ENCODE results near the gene ALPK1.
A peak's percentile ranks its signal among the peaks of the same experiment; 100 is the strongest.

ALPK1 gene

DNA sequence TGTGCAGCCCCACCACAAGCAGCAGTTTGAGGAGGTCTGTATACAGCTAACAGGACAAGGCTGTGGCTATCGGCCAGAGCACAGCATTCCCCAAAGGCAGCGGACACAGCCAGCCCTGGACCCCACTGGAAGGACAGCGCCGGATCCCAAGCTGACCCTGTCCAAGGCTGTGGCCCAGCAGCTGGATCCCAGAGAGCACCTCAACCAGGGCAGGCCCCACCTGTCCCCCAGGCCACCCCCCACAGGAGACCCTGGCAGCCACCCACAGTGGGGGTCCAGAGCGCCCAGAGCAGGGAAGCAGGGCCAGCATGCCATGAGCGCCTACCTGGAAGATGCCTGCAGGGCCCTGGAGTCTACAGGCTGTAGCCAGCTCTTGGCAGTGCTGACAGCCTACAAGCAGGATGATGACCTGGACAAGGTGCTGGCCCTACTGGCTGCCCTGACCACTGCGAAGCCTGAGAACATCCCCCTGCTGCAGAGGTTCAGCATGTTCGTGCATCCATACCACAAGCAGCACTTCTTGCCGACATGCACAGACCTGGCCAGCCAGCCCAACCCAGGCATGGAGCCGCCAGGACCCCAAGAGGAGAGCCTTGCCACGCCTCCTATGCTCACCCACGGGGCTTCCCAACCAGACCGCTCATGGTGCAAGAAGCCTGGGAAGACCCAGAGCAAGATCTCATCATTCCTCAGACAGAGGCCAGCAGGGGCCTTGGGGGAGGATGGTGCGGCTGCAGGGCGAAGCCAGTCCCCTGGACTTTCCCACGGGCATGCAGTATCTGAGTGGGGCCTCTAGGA is 62.0 kb downstream of the ALPK1 start:
- WGBS (ENCODE audit: insufficient coverage), result 98% methylated on average over 12 of the region's 16 CpGs
- CTCF ChIA-PET, result no interaction called here
- no peaks in the 10 kb centered on the region for H3K27me3 ChIP-seq (replicated peaks in 2 of 5; ENCODE audit: control insufficient read depth in 4 of 5, insufficient read depth in 5 of 5, low read length in 4 of 5)
- POLR2A ChIA-PET, result no interaction called here
- no peak overlapping the region for H3K27ac ChIP-seq (ENCODE audit: insufficient read depth in 1 of 2, low read depth in 1 of 2, low read length in 2 of 2, poor library complexity in 1 of 2, severe bottlenecking in 2 of 2)
- H3K9me3 ChIP-seq (ENCODE audit: control extremely low read depth in 1 of 5, control insufficient read depth in 4 of 5, insufficient read depth in 2 of 5, low read depth in 1 of 5, low read length in 4 of 5), result peaks cover 4 to 82% (median 44%) of the 10 kb centered on the region in 5 experiments
- no peaks in the 10 kb centered on the region for H3K4me1 ChIP-seq (ENCODE audit: control extremely low read depth in 1 of 4, control insufficient read depth in 4 of 4, insufficient read depth in 4 of 4, low read length in 3 of 4)
- H3K4me3 ChIP-seq (ENCODE audit: control insufficient read depth in 1 of 7, extremely low read depth in 1 of 7, insufficient read depth in 4 of 7, low read depth in 2 of 7, low read length in 6 of 7), result no peak overlapping the region
- peaks cover 13 to 58% (median 25%) of the 10 kb centered on the region in 4 experiments for H3K36me3 ChIP-seq (ENCODE audit: control insufficient read depth in 4 of 4, insufficient read depth in 4 of 4, low read length in 3 of 4)
- DNase-seq, result no peak

DNA sequence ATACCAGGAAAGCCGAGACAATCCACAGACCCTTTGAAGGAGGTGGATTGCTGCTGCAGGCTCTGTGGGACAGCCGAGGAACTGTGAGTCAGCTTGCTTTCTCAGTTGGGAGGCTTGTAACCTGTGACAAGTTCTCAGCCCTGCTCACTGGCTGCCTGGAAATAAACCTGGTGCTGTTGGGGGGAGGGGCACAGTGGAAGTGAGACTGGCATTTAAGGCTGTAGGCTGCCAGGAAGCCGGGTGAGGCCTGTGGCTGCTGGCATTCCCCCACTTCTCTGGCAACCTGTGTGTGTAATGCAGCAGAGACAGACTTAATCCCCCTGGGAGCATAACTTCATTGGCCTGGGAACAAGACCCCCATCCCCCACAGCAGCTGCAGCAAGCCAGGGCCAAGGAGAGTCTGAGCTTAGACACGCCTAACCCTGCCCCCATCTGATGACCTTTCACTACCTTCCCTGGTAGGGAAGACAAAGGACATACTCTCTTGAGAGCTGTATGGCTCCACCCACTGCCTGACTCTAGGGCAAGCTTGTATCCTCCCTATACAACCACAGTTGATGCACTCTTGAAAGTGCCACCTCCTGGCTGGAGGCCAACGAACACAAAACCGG is 64.1 kb downstream of the ALPK1 start:
- H3K4me1 ChIP-seq (ENCODE audit: control extremely low read depth in 1 of 4, control insufficient read depth in 4 of 4, insufficient read depth in 4 of 4, low read length in 3 of 4), result no peaks in the 10 kb centered on the region
- peaks cover 4 to 80% (median 30%) of the 10 kb centered on the region in 5 experiments for H3K9me3 ChIP-seq (ENCODE audit: control extremely low read depth in 1 of 5, control insufficient read depth in 4 of 5, insufficient read depth in 2 of 5, low read depth in 1 of 5, low read length in 4 of 5)
- ChIA-PET CTCF (no interaction called here), POLR2A (no interaction called here)
- DNase-seq, result no peak
- H3K36me3 ChIP-seq (ENCODE audit: control insufficient read depth in 4 of 4, insufficient read depth in 4 of 4, low read length in 3 of 4), result peaks cover 14 to 45% (median 18%) of the 10 kb centered on the region in 4 experiments
- H3K4me3 ChIP-seq (ENCODE audit: control insufficient read depth in 1 of 7, extremely low read depth in 1 of 7, insufficient read depth in 4 of 7, low read depth in 2 of 7, low read length in 6 of 7), result peak overlapping the region in 1 of 7 experiments; percentile 24
- H3K27me3 ChIP-seq (replicated peaks in 2 of 5; ENCODE audit: control insufficient read depth in 4 of 5, insufficient read depth in 5 of 5, low read length in 4 of 5), result no peaks in the 10 kb centered on the region
- H3K27ac ChIP-seq (ENCODE audit: insufficient read depth in 1 of 2, low read depth in 1 of 2, low read length in 2 of 2, poor library complexity in 1 of 2, severe bottlenecking in 2 of 2), result no peak overlapping the region
- 100% methylated on average over 3 of the region's 6 CpGs for WGBS (ENCODE audit: insufficient coverage)

GRCh38 chr4:112370466-112370865 is 73.3 kb downstream of the ALPK1 start:
- DNase-seq, result no peak
- H3K36me3 ChIP-seq (ENCODE audit: control insufficient read depth in 4 of 4, insufficient read depth in 4 of 4, low read length in 3 of 4), result peaks cover 0 to 6% (median 2%) of the 10 kb centered on the region in 4 experiments
- no peaks in the 10 kb centered on the region for H3K4me1 ChIP-seq (ENCODE audit: control extremely low read depth in 1 of 4, control insufficient read depth in 4 of 4, insufficient read depth in 4 of 4, low read length in 3 of 4)
- H3K4me3 ChIP-seq (ENCODE audit: control insufficient read depth in 1 of 7, extremely low read depth in 1 of 7, insufficient read depth in 4 of 7, low read depth in 2 of 7, low read length in 6 of 7), result no peak overlapping the region
- H3K27ac ChIP-seq (ENCODE audit: insufficient read depth in 1 of 2, low read depth in 1 of 2, low read length in 2 of 2, poor library complexity in 1 of 2, severe bottlenecking in 2 of 2), result no peak overlapping the region
- POLR2A ChIA-PET, result no interaction called here
- WGBS (ENCODE audit: insufficient coverage), result 100% methylated on average over 1 of the region's 1 CpG
- CTCF ChIA-PET, result no interaction called here
- peaks cover 0 to 28% (median 8%) of the 10 kb centered on the region in 5 experiments for H3K9me3 ChIP-seq (ENCODE audit: control extremely low read depth in 1 of 5, control insufficient read depth in 4 of 5, insufficient read depth in 2 of 5, low read depth in 1 of 5, low read length in 4 of 5)
- H3K27me3 ChIP-seq (replicated peaks in 2 of 5; ENCODE audit: control insufficient read depth in 4 of 5, insufficient read depth in 5 of 5, low read length in 4 of 5), result no peaks in the 10 kb centered on the region

GRCh38 chr4:112371361-112371760 is 74.2 kb downstream of the ALPK1 start:
- POLR2A ChIA-PET, result no interaction called here
- Histone ChIP-seq H3K27me3 (replicated peaks in 2 of 5; ENCODE audit: control insufficient read depth in 4 of 5, insufficient read depth in 5 of 5, low read length in 4 of 5) (no peaks in the 10 kb centered on the region), H3K4me1 (ENCODE audit: control extremely low read depth in 1 of 4, control insufficient read depth in 4 of 4, insufficient read depth in 4 of 4, low read length in 3 of 4) (peaks cover 0 to 2% (median 0%) of the 10 kb centered on the region in 4 experiments), H3K4me3 (ENCODE audit: control insufficient read depth in 1 of 7, extremely low read depth in 1 of 7, insufficient read depth in 4 of 7, low read depth in 2 of 7, low read length in 6 of 7) (no peak overlapping the region), H3K36me3 (ENCODE audit: control insufficient read depth in 4 of 4, insufficient read depth in 4 of 4, low read length in 3 of 4) (peaks cover 0 to 6% (median 2%) of the 10 kb centered on the region in 4 experiments), H3K27ac (ENCODE audit: insufficient read depth in 1 of 2, low read depth in 1 of 2, low read length in 2 of 2, poor library complexity in 1 of 2, severe bottlenecking in 2 of 2) (no peak overlapping the region), H3K9me3 (ENCODE audit: control extremely low read depth in 1 of 5, control insufficient read depth in 4 of 5, insufficient read depth in 2 of 5, low read depth in 1 of 5, low read length in 4 of 5) (peaks cover 0 to 28% (median 8%) of the 10 kb centered on the region in 5 experiments)
- WGBS (ENCODE audit: insufficient coverage), result 100% methylated on average over 2 of the region's 3 CpGs
- CTCF ChIA-PET, result interaction anchor here (0.8 to 1.3 kb wide), 2 partner anchors 12 to 13 kb away, joined by 4 read pairs; no protein-coding TSS in a partner anchor
- DNase-seq, result no peak

DNA sequence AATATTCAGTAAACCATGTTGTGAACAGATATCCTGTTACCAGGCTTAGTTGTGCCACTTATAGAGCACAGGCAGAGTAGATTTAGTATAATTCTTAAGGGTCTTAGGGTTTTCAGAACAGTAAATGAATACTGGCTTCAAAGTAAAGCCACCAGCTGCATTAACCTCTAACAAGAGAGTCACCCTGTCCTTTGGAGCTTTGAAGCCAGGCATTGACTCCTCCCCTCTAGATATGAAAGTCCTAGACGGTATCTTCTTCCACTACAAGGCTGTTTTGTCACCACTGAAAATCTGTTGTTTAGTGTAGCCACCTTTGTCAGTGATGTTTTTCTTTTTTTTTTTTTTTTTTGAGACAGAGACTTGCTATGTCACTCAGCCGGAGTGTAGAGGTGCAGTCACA is 77.7 kb downstream of the ALPK1 start:
- no peaks in the 10 kb centered on the region for H3K27me3 ChIP-seq (replicated peaks in 2 of 5; ENCODE audit: control insufficient read depth in 4 of 5, insufficient read depth in 5 of 5, low read length in 4 of 5)
- 100% methylated on average over 1 of the region's 2 CpGs for WGBS (ENCODE audit: insufficient coverage)
- ChIA-PET CTCF (no interaction called here), POLR2A (no interaction called here)
- DNase-seq, result no peak
- peaks cover 0 to 12% (median 4%) of the 10 kb centered on the region in 5 experiments for H3K9me3 ChIP-seq (ENCODE audit: control extremely low read depth in 1 of 5, control insufficient read depth in 4 of 5, insufficient read depth in 2 of 5, low read depth in 1 of 5, low read length in 4 of 5)
- H3K27ac ChIP-seq (ENCODE audit: insufficient read depth in 1 of 2, low read depth in 1 of 2, low read length in 2 of 2, poor library complexity in 1 of 2, severe bottlenecking in 2 of 2), result no peak overlapping the region
- peaks cover 0 to 16% (median 2%) of the 10 kb centered on the region in 4 experiments for H3K4me1 ChIP-seq (ENCODE audit: control extremely low read depth in 1 of 4, control insufficient read depth in 4 of 4, insufficient read depth in 4 of 4, low read length in 3 of 4)
- H3K4me3 ChIP-seq (ENCODE audit: control insufficient read depth in 1 of 7, extremely low read depth in 1 of 7, insufficient read depth in 4 of 7, low read depth in 2 of 7, low read length in 6 of 7), result no peak overlapping the region
- peaks cover 4 to 33% (median 11%) of the 10 kb centered on the region in 4 experiments for H3K36me3 ChIP-seq (ENCODE audit: control insufficient read depth in 4 of 4, insufficient read depth in 4 of 4, low read length in 3 of 4)

GRCh38 chr4:112377171-112377570 is 80.0 kb downstream of the ALPK1 start:
- Histone ChIP-seq H3K27me3 (replicated peaks in 2 of 5; ENCODE audit: control insufficient read depth in 4 of 5, insufficient read depth in 5 of 5, low read length in 4 of 5) (no peaks in the 10 kb centered on the region), H3K27ac (ENCODE audit: insufficient read depth in 1 of 2, low read depth in 1 of 2, low read length in 2 of 2, poor library complexity in 1 of 2, severe bottlenecking in 2 of 2) (no peak overlapping the region), H3K36me3 (ENCODE audit: control insufficient read depth in 4 of 4, insufficient read depth in 4 of 4, low read length in 3 of 4) (peaks cover 6 to 50% (median 15%) of the 10 kb centered on the region in 4 experiments), H3K9me3 (ENCODE audit: control extremely low read depth in 1 of 5, control insufficient read depth in 4 of 5, insufficient read depth in 2 of 5, low read depth in 1 of 5, low read length in 4 of 5) (peaks cover 0 to 12% (median 4%) of the 10 kb centered on the region in 5 experiments), H3K4me3 (ENCODE audit: control insufficient read depth in 1 of 7, extremely low read depth in 1 of 7, insufficient read depth in 4 of 7, low read depth in 2 of 7, low read length in 6 of 7) (no peak overlapping the region), H3K4me1 (ENCODE audit: control extremely low read depth in 1 of 4, control insufficient read depth in 4 of 4, insufficient read depth in 4 of 4, low read length in 3 of 4) (peaks cover 0 to 16% (median 2%) of the 10 kb centered on the region in 4 experiments)
- ChIA-PET POLR2A (no interaction called here), CTCF (interaction anchor here (1.8 kb wide), 1 partner anchor 17 kb away, joined by 5 read pairs; no protein-coding TSS in a partner anchor)
- DNase-seq, result peak in 2 of 3 donors; percentile 10 to 26
- WGBS (ENCODE audit: insufficient coverage), result 70% methylated on average over 6 of the region's 6 CpGs
